HUES48 (cell line): ENCODE data around the gene TNFAIP8L1.

Experiments used
- H3K27ac ChIP-seq: one replicate; pipeline ENCODE4 v1.7.0; 2013; ENCODE audit warnings: low read depth, low read length, inconsistent platforms
- H3K27me3 ChIP-seq: 2 replicates; pipeline ENCODE4 v1.6.1; 2013; ENCODE audit warnings: mild to moderate bottlenecking, low read length; ENCODE audit not compliant: control insufficient read depth, insufficient read depth
- H3K36me3 ChIP-seq: 2 replicates; pipeline ENCODE4 v1.6.1; 2013; ENCODE audit warnings: low read length; ENCODE audit not compliant: control insufficient read depth, insufficient read depth
- H3K4me1 ChIP-seq: 2 replicates; pipeline ENCODE4 v1.6.1; 2013; ENCODE audit warnings: mild to moderate bottlenecking, low read length; ENCODE audit not compliant: control insufficient read depth, insufficient read depth
- H3K4me3 ChIP-seq: 2 replicates; pipeline ENCODE4 v1.5.1; 2013; ENCODE audit warnings: mild to moderate bottlenecking, low read depth, low read length
- H3K9ac ChIP-seq: 2 replicates; pipeline ENCODE4 v1.6.1; 2013; ENCODE audit warnings: mild to moderate bottlenecking, low read depth, low read length, moderate library complexity
- H3K9me3 ChIP-seq: 2 replicates; pipeline ENCODE4 v1.6.1; 2013; ENCODE audit warnings: low read length; ENCODE audit not compliant: control insufficient read depth, insufficient read depth

The TNFAIP8L1 gene

GRCh38 chr19:4636761-4637160, 2.6 kb upstream of the TNFAIP8L1 start:
- Histone ChIP-seq H3K27ac (no peak overlapping the region), H3K4me3 (peak overlapping the region; percentile 54), H3K9me3 (no peaks in the 10 kb centered on the region)

GRCh38 chr19:4638317-4638716, 999 bp upstream of the TNFAIP8L1 start:
- H3K36me3 ChIP-seq: no peaks in the 10 kb centered on the region
- H3K27me3 ChIP-seq: peaks cover 13% of the 10 kb centered on the region
- H3K4me3 ChIP-seq: no peak overlapping the region
- H3K27ac ChIP-seq: no peak overlapping the region
- H3K9me3 ChIP-seq: no peaks in the 10 kb centered on the region
- no peak overlapping the region for H3K9ac ChIP-seq
- H3K4me1 ChIP-seq: 0 out of 2 replicates have a peak, but pooled peaks cover 2% of the 10 kb centered on the region

More at GRCh38 chr19:4636761-4637160, 2.6 kb upstream of the TNFAIP8L1 start:
- Histone ChIP-seq H3K9ac (no peak overlapping the region), H3K27me3 (peaks cover 13% of the 10 kb centered on the region), H3K36me3 (no peaks in the 10 kb centered on the region), H3K4me1 (0 out of 2 replicates have a peak, but pooled peaks cover 2% of the 10 kb centered on the region)

DNA sequence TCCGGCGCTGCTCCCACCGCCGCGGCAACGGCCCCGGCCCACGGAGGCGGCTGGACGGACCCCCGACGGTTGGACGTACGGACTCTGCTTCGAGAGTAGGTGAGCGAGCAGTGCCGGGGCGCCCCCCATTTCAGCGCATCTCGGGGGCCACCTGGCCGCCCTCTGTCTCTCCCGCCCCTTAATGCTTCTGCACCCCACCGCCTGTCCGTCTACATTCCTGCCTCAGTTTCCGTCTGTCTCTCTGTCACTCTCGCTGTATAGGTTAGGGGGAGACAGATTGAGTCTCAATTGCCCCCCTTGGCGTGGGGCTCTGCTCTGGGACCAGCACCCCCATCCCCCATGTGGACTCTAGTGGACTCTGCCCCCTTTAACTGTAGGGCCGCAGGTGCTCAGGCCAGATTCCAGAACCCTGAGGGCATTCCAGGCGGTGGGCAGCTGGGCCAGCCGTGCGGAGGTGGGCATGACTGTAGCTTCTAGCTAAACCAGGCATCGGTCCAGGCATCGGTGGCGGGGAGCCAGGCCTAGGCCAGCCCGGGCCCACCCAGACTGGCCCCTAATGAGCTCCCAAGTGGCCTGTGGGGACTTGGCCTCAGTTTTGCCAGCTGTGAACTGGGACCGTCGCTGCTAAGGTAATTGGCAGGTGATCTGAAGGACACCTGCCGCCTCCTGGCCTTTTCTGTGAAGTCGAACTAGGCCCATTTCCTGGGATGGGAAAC, 373 bp downstream of the TNFAIP8L1 start:
- Histone ChIP-seq H3K4me1 (0 out of 2 replicates have a peak, but pooled peaks cover 2% of the 10 kb centered on the region), H3K4me3 (peak overlapping the region; percentile 75), H3K27me3 (peaks cover 13% of the 10 kb centered on the region), H3K36me3 (no peaks in the 10 kb centered on the region), H3K9ac (no peak overlapping the region), H3K9me3 (no peaks in the 10 kb centered on the region), H3K27ac (no peak overlapping the region)

GRCh38 chr19:4640247-4641000, 1.1 kb downstream of the TNFAIP8L1 start:
- H3K9me3 ChIP-seq: no peaks in the 10 kb centered on the region
- H3K9ac ChIP-seq: no peak overlapping the region
- H3K27me3 ChIP-seq: peaks cover 13% of the 10 kb centered on the region
- no peaks in the 10 kb centered on the region for H3K36me3 ChIP-seq
- H3K27ac ChIP-seq: no peak overlapping the region
- H3K4me1 ChIP-seq: 0 out of 2 replicates have a peak, but pooled peaks cover 2% of the 10 kb centered on the region
- 0 out of 2 replicates have a peak overlapping the region, but pooled peaks have one; percentile 3 for H3K4me3 ChIP-seq

DNA sequence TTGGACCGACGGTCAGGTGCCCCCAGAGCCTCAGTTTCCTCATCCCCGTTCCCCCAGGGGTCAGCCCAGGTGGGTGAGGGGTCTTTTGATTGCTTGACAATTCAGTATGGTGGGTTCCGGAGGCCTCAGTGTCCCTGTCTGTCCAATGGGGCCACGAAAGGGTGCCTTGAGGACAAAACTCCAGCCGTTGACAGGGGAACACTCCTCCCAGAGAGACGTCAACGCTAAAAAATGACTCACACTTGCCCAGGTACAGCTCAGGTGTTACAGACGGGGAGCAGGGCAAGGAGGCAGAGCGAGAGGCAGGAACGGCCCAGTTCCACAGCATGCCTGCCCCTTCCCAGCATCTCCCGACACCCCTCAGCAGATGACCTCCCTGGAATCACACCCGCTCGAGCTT, 1.8 kb downstream of the TNFAIP8L1 start:
- Histone ChIP-seq H3K27me3 (peaks cover 13% of the 10 kb centered on the region), H3K9me3 (no peaks in the 10 kb centered on the region), H3K4me1 (0 out of 2 replicates have a peak, but pooled peaks cover 2% of the 10 kb centered on the region), H3K4me3 (no peak overlapping the region), H3K36me3 (no peaks in the 10 kb centered on the region), H3K27ac (no peak overlapping the region), H3K9ac (no peak overlapping the region)

- Histone ChIP-seq H3K9me3 (no peaks in the 10 kb centered on the region), H3K4me1 (0 out of 2 replicates have a peak, but pooled peaks cover 2% of the 10 kb centered on the region), H3K27me3 (0 out of 2 replicates have a peak, but pooled peaks cover under 1% of the 10 kb centered on the region), H3K27ac (no peak overlapping the region), H3K4me3 (no peak overlapping the region), H3K9ac (no peak overlapping the region), H3K36me3 (no peaks in the 10 kb centered on the region)
Observed at GRCh38 chr19:4642625-4643024, 3.3 kb downstream of the TNFAIP8L1 start.

- Histone ChIP-seq H3K27ac (no peak overlapping the region), H3K36me3 (no peaks in the 10 kb centered on the region), H3K4me3 (no peak overlapping the region), H3K9ac (no peak overlapping the region), H3K4me1 (no peaks in the 10 kb centered on the region), H3K9me3 (no peaks in the 10 kb centered on the region), H3K27me3 (no peaks in the 10 kb centered on the region)
Observed at GRCh38 chr19:4645718-4646117, 6.4 kb downstream of the TNFAIP8L1 start.

DNA sequence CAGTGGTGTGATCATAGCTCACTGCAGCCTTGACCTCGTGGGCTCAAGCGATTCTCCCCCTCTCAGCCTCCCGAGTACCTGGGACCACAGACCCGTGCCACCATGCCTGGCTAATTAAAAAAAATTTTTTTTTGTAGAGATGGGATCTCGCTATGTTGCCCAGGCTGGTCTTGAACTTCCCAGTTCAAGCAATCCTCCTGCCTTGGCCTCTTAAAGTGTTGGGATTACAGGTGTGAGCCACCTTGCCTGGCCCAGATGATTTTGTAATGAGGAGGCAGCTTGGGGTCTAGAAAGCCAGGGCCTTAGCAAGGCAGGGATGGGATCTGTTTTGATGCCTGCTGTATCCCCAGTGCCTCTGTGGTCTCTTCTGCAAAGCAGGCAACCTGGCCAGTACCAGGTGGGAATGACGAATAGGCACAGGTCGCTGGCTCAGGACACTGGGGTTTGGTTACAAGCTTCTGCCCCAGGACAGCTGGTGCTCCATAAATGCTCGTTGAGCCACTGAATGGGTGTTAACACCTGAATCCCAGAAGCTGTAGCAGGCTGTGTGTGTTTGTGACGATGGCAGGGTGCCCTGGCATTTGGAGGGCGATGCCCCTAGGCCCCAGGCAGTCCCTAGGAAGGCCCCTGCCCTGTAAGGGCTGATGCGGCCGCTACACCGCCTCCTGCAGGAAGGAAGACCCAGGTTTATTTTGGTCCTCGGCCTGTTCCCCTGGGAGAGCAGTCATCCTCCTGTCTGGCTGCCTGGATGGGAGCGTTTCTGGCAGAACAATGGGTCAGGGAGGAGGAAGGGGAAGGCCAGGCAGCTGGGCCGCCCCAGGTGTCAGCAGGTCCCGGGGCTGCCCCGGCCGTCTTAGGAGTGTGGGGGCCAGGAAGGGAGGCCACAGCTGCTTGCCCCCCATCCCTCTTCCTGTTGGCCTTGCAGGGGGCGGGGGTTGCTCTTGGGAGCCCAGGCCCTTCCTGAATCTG, 8.6 kb downstream of the TNFAIP8L1 start:
- Histone ChIP-seq H3K4me3 (no peak overlapping the region), H3K4me1 (no peaks in the 10 kb centered on the region), H3K27ac (no peak overlapping the region), H3K9me3 (no peaks in the 10 kb centered on the region), H3K27me3 (no peaks in the 10 kb centered on the region), H3K36me3 (no peaks in the 10 kb centered on the region), H3K9ac (no peak overlapping the region)

GRCh38 chr19:4649392-4650047, 10.2 kb downstream of the TNFAIP8L1 start:
- Histone ChIP-seq H3K9ac (no peak overlapping the region), H3K4me1 (no peaks in the 10 kb centered on the region), H3K27me3 (no peaks in the 10 kb centered on the region), H3K36me3 (no peaks in the 10 kb centered on the region), H3K27ac (no peak overlapping the region), H3K4me3 (no peak overlapping the region), H3K9me3 (no peaks in the 10 kb centered on the region)

DNA sequence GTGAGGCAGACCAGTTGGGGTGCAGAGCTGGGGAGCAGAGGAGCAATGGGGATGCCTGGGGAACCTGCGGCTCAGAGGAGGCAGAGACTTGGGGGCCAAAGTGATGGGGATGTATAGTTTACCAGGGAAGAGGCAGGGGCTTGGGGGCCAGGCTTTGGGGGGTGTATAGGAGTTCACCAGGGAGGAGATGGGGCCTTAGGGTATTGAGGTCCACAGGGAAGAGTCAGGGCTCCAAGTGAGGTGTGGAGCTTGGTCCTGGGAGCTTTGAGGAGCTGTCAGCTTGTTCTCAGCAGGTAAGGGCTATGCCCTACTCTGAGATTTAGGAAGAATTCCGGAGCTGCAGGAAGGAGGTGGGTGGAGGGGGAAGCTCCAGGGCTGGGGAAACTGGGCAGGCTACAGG, 10.8 kb downstream of the TNFAIP8L1 start:
- Histone ChIP-seq H3K4me1 (no peaks in the 10 kb centered on the region), H3K36me3 (0 out of 2 replicates have a peak, but pooled peaks cover under 1% of the 10 kb centered on the region), H3K9me3 (no peaks in the 10 kb centered on the region), H3K4me3 (no peak overlapping the region), H3K9ac (no peak overlapping the region), H3K27me3 (no peaks in the 10 kb centered on the region), H3K27ac (no peak overlapping the region)
